K562 (cell line): ENCODE measurements around the gene BCL2L1. TPM values are rescaled to one million over a fixed set of nuclear protein-coding genes. Genes with fewer than 3 reads are reported as not detected.

Experiments
- ATAC-seq: fragments of 200-7000 bp; cut with Tn5 transposase; 3 replicates; pipeline ENCODE4 v1.9.1; 2020; ENCODE audit warnings: moderate library complexity
- BruUV-seq: library from RNA; stranded (reverse); fragments of 400-500 nt; replicated peaks from 2 replicates; lab custom pipeline; 2021; lab: Mats Ljungman, UMichigan
- CTCF ChIA-PET: fragments of 300-600 bp; formaldehyde crosslinking; extraction: SDS; loops from one replicate; lab custom pipeline; 2021; ENCODE audit warnings: low intra/inter-chr PET ratio; lab: Yijun Ruan, JAX
- POLR2A ChIA-PET: fragments of 300-600, 350-650 bp; sonication (Branson Sonifier 250); formaldehyde crosslinking; extraction: SDS; loops from one replicate; lab custom pipeline; 2021; ENCODE audit warnings: antibody characterized with exemption, inconsistent platforms; lab: Yijun Ruan, JAX
- DNase-seq, 4 experiments: peaks; one replicate each; pipeline versions ENCODE4 v3.0.0 to v3.0.0-alpha.2; 2011 to 2018; ENCODE audit warnings: low spot score in 3 of 4, mixed read lengths in 3 of 4; ENCODE audit errors: extremely low read depth in 1 of 4
- FAIRE-seq: peaks from 2 replicates; lab custom pipeline; 2011; peaks lifted over from hg19 to GRCh38; lab: Jason Lieb, UNC
- H2AFZ ChIP-seq: 2 replicates; pipeline ENCODE4 v1.6.0; 2011; ENCODE audit warnings: low read depth, low read length, control low read depth, inconsistent platforms
- H3K27ac ChIP-seq: fragments of 200-600 bp; 3 replicates; pipeline ENCODE4 v1.8.0; 2011; ENCODE audit warnings: low read depth, mild to moderate bottlenecking, control low read depth, inconsistent platforms, low read length, moderate library complexity, mixed read lengths; ENCODE audit errors: extremely low read depth
- H3K27me3 ChIP-seq, 2 experiments: fragments of 300-600 bp in 1 of 2; 2 replicates in 1 of 2; 3 replicates in 1 of 2; pipeline versions ENCODE4 v1.6.0 to v1.8.0; 2011; ENCODE audit warnings: inconsistent platforms in 2 of 2, low read length in 2 of 2, mild to moderate bottlenecking in 1 of 2, mixed read lengths in 1 of 2, moderate library complexity in 1 of 2; ENCODE audit not compliant: control insufficient read depth in 2 of 2, insufficient read depth in 2 of 2
- H3K36me3 ChIP-seq: fragments of 300-600 bp; 3 replicates; pipeline ENCODE4 v1.8.0; 2011; ENCODE audit warnings: mild to moderate bottlenecking, low read length, inconsistent platforms; ENCODE audit not compliant: control insufficient read depth, insufficient read depth
- H3K4me1 ChIP-seq, 2 experiments: fragments of 200-600 bp in 1 of 2; replicated peaks in 1 of 2; 2 replicates in 1 of 2; 3 replicates in 1 of 2; pipeline versions ENCODE4 v1.5.1 to v1.8.0; 2011; ENCODE audit warnings: inconsistent platforms in 2 of 2, low read length in 2 of 2, mild to moderate bottlenecking in 1 of 2, mixed read lengths in 1 of 2, moderate library complexity in 1 of 2; ENCODE audit not compliant: control insufficient read depth in 2 of 2, insufficient read depth in 2 of 2
- H3K4me2 ChIP-seq: 2 replicates; pipeline ENCODE4 v1.6.1; 2011; ENCODE audit warnings: low read length, control low read depth, inconsistent platforms, mixed read lengths; ENCODE audit not compliant: insufficient read depth
- H3K4me3 ChIP-seq: fragments of 200-600 bp; sonication (generic), shearing (Covaris generic); 2 replicates; pipeline ENCODE4 v1.5.1; 2016; ENCODE audit warnings: control low read depth, inconsistent platforms
- H3K79me2 ChIP-seq: fragments of 200-600 bp; 3 replicates; pipeline ENCODE4 v1.8.0; 2011; ENCODE audit warnings: low read length, inconsistent platforms; ENCODE audit not compliant: control insufficient read depth, insufficient read depth
- H3K9ac ChIP-seq, 2 experiments: 2 replicates each; pipeline versions ENCODE4 v1.6.0 to v1.6.1; 2011; ENCODE audit warnings: low read depth in 2 of 2, low read length in 2 of 2, control low read depth in 1 of 2, inconsistent platforms in 1 of 2, mild to moderate bottlenecking in 1 of 2, mixed read lengths in 1 of 2; ENCODE audit not compliant: insufficient read depth in 1 of 2
- H3K9me1 ChIP-seq: one replicate; pipeline ENCODE4 v1.6.0; 2011; ENCODE audit warnings: inconsistent platforms, mild to moderate bottlenecking, low read length, moderate library complexity; ENCODE audit not compliant: control insufficient read depth, insufficient read depth
- H3K9me3 ChIP-seq: replicated peaks from 2 replicates; pipeline ENCODE4 v1.5.1; 2011; ENCODE audit warnings: low read depth, low read length, inconsistent platforms; ENCODE audit not compliant: control insufficient read depth, insufficient read depth
- H4K20me1 ChIP-seq: replicated peaks from 2 replicates; pipeline ENCODE4 v1.6.1; 2011; ENCODE audit warnings: low read length, inconsistent platforms, mixed read lengths; ENCODE audit not compliant: control insufficient read depth, insufficient read depth
- ARID2 ChIP-seq: fragments of 450-650 bp; IDR thresholded peaks from 2 replicates; pipeline ENCODE4 v1.6.1; 2017; ENCODE audit warnings: antibody characterized with exemption, mild to moderate bottlenecking
- CREM ChIP-seq: IDR thresholded peaks from 2 replicates; pipeline ENCODE4 v1.6.1; 2014; ENCODE audit warnings: antibody characterized with exemption, low read depth
- IRF1 ChIP-seq: sonication (generic); formaldehyde crosslinking; IDR thresholded peaks from 2 replicates; pipeline ENCODE4 v1.8.0; 2022; ENCODE audit warnings: missing genetic modification reagents, mild to moderate bottlenecking, borderline replicate concordance
- KDM1A ChIP-seq, 2 experiments: fragments of 450-650 bp; IDR thresholded peaks; 2 replicates each; pipeline ENCODE4 v1.6.1; 2016; ENCODE audit warnings: mild to moderate bottlenecking in 2 of 2
- MEIS2 ChIP-seq: fragments of 450-650 bp; IDR thresholded peaks from 2 replicates; pipeline ENCODE4 v1.6.1; 2014; ENCODE audit warnings: mild to moderate bottlenecking; ENCODE audit not compliant: partially characterized antibody
- NBN ChIP-seq: fragments of 450-650 bp; IDR thresholded peaks from 2 replicates; pipeline ENCODE4 v1.6.1; 2016; ENCODE audit warnings: low read depth, mild to moderate bottlenecking
- NUFIP1 ChIP-seq: fragments of 450-650 bp; IDR thresholded peaks from 2 replicates; pipeline ENCODE4 v1.6.1; 2018; ENCODE audit not compliant: partially characterized antibody
- PATZ1 ChIP-seq: fragments of 250-450 bp; sonication (Bioruptor Pico); IDR thresholded peaks from 2 replicates; pipeline ENCODE4 v1.5.0; 2020; ENCODE audit warnings: mild to moderate bottlenecking, borderline replicate concordance
- PHF21A ChIP-seq: fragments of 450-650 bp; IDR thresholded peaks from 2 replicates; pipeline ENCODE4 v1.6.1; 2017; ENCODE audit warnings: low read depth, borderline replicate concordance
- POLR2B ChIP-seq: fragments of 450-650 bp; IDR thresholded peaks from 2 replicates; pipeline ENCODE4 v1.6.1; 2018; ENCODE audit warnings: low read depth; ENCODE audit not compliant: partially characterized antibody
- RBFOX2 ChIP-seq: fragments of 200-400 bp; formaldehyde crosslinking; IDR thresholded peaks from 2 replicates; pipeline ENCODE4 v1.6.1; 2017; ENCODE audit warnings: low read depth, mild to moderate bottlenecking, low read length, moderate library complexity
- SMARCC2 ChIP-seq: fragments of 450-650 bp; IDR thresholded peaks from 2 replicates; pipeline ENCODE4 v1.6.1; 2017; ENCODE audit warnings: antibody characterized with exemption, moderate library complexity, mild to moderate bottlenecking, low read depth
- SOX6 ChIP-seq: fragments of 450-650 bp; IDR thresholded peaks from 2 replicates; pipeline ENCODE4 v1.6.1; 2014; ENCODE audit warnings: mild to moderate bottlenecking
- ZFP1 ChIP-seq: fragments of 450-650 bp; formaldehyde crosslinking; IDR thresholded peaks from 2 replicates; pipeline ENCODE4 v1.4.0; 2020; ENCODE audit warnings: mild to moderate bottlenecking, mixed read lengths
- ZNF133 ChIP-seq: fragments of 250-450 bp; sonication (Bioruptor Pico); IDR thresholded peaks from 2 replicates; pipeline ENCODE4 v1.4.0; 2020; ENCODE audit warnings: mild to moderate bottlenecking
- ZNF212 ChIP-seq: fragments of 450-650 bp; formaldehyde crosslinking; IDR thresholded peaks from 2 replicates; pipeline ENCODE4 v1.4.0; 2020; ENCODE audit warnings: mild to moderate bottlenecking
- ZNF316 ChIP-seq: fragments of 450-650 bp; IDR thresholded peaks from 2 replicates; pipeline ENCODE4 v1.6.1; 2016
- ZNF384 ChIP-seq: IDR thresholded peaks from 2 replicates; pipeline ENCODE4 v1.6.1; 2012; ENCODE audit warnings: low read depth, low read length, improper control_type of control experiment
- ZNF561 ChIP-seq: fragments of 450-650 bp; formaldehyde crosslinking; conservative IDR thresholded peaks from 2 replicates; pipeline ENCODE4 v1.4.0; 2020; ENCODE audit warnings: mild to moderate bottlenecking, moderate library complexity
- ZNF75A ChIP-seq: fragments of 450-650 bp; formaldehyde crosslinking; IDR thresholded peaks from 2 replicates; pipeline ENCODE4 v1.4.0; 2020; ENCODE audit warnings: mild to moderate bottlenecking
- in situ Hi-C: fragments of 300-500 bp; cut with MboI; formaldehyde crosslinking; loops from 4 replicates; pipeline ENCODE4 v1.15.0; 2018; ENCODE audit warnings: inconsistent platforms, mixed read lengths
- intact Hi-C: fragments of 100-400 bp; cut with micrococcal nuclease; formaldehyde crosslinking; loops from 2 replicates; pipeline ENCODE4 v1.14.2; 2022
- polyA plus RNA-seq, 8 experiments: library from polyadenylated mRNA; depleted of rRNA in 4 of 8; stranded (reverse) in 5 of 8; unstranded in 3 of 8; fragments of >200 nt; fragmentation: Nextera tagmentation in 2 of 8; fragmentation: Illumina TruSeq in 1 of 8; extraction: Ambion mirVana in 2 of 8; extraction: Trizol in 1 of 8; gene quantifications; 2 replicates each; pipeline versions ENCODE4 v1.2.1 to v1.2.3, GENCODE V29; 2011 to 2014; ENCODE audit warnings: inconsistent platforms in 1 of 8, missing spikeins in 1 of 8
- total RNA-seq, 7 experiments: library from RNA; depleted of rRNA in 6 of 7; stranded (reverse); fragments of >200 nt in 6 of 7; fragmentation: Illumina TruSeq in 2 of 7; extraction: Trizol in 2 of 7; gene quantifications; 2 replicates each; pipeline versions ENCODE4 v1.2.1 to v1.2.3, GENCODE V29; 2011 to 2021; ENCODE audit warnings: low replicate concordance in 1 of 7

BCL2L1 gene
- total and polyA plus RNA-seq, 9 of the 15 experiments (the other 6 are each of a cell fraction or from before 2014, with no cell fraction given) = 3.3 to 182 (median 120) TPM

GRCh38 chr20:31712112-31712553, 10.5 kb downstream of the BCL2L1 start (continued):
- TF ChIP-seq SOX6 = peak; percentile 33; the same call in 1 of the 2 replicates
- TF ChIP-seq KDM1A (IDR thresholded peaks at IDR 0.05) = peak; percentile 35 to 59; a peak in 2 of 4 replicates
- TF ChIP-seq ZNF133 (CRISPR knock-in tag) = no peak
- no peak for TF ChIP-seq PATZ1
- peak; percentile 85 for TF ChIP-seq ZFP1 (CRISPR knock-in tag)
- TF ChIP-seq PHF21A = peak; percentile 50; the same call in 1 of the 2 replicates
- peak; percentile 46; the same call in 1 of the 2 replicates for TF ChIP-seq CREM
- TF ChIP-seq, all 486 proteins: peak for 10

- H4K20me1 ChIP-seq = peaks cover 33% of the 10 kb centered on the region
- peak overlapping the region; percentile 79 for H3K4me2 ChIP-seq
- ChIA-PET CTCF (no interaction called here), POLR2A (interaction anchor here (0.6 to 1.7 kb wide), 7 partner anchors 9 to 126 kb away, joined by 3 to 7 read pairs (median 4); partner anchors contain the start of gene BCL2L1)
- in situ Hi-C loops (no loop called here), intact Hi-C loops (no loop called here)
- DNase-seq = no peak
- H3K9me3 ChIP-seq = no peaks in the 10 kb centered on the region; the same call in 1 of the 2 replicates
- peak overlapping the region in 1 of 2 experiments; percentile 51; a peak in 2 of 4 replicates for H3K9ac ChIP-seq
- H2AFZ ChIP-seq = no peak overlapping the region
- no peaks in the 10 kb centered on the region for H3K27me3 ChIP-seq
- no peak for FAIRE-seq
- ATAC-seq = no peak
- H3K79me2 ChIP-seq = peaks cover 97% of the 10 kb centered on the region
- peaks cover 47 to 83% of the 10 kb centered on the region in 2 experiments for H3K4me1 ChIP-seq
- H3K9me1 ChIP-seq = peaks cover 3% of the 10 kb centered on the region
- peak overlapping the region; percentile 44 for H3K27ac ChIP-seq
- H3K4me3 ChIP-seq = no peak overlapping the region
- no TSS peak for BruUV-seq
- H3K36me3 ChIP-seq = peaks cover 91% of the 10 kb centered on the region
- no peak for TF ChIP-seq SMARCC2
- TF ChIP-seq ZNF561 (CRISPR knock-in tag) = 0 out of 2 replicates have a peak, but pooled peaks have one; percentile 6
- no peak for TF ChIP-seq NBN
- peak; percentile 10 for TF ChIP-seq POLR2B
- TF ChIP-seq RBFOX2 = peak; percentile 37; the same call in 1 of the 2 replicates
- no peak for TF ChIP-seq IRF1 (CRISPR knock-in tag)
- no peak for TF ChIP-seq NUFIP1
- no peak for TF ChIP-seq MEIS2
- TF ChIP-seq ZNF316 = peak; percentile 61
- TF ChIP-seq ARID2 = no peak
- no peak for TF ChIP-seq ZNF384
- no peak for TF ChIP-seq ZNF75A (CRISPR knock-in tag)
- TF ChIP-seq ZNF212 = no peak
Observed at GRCh38 chr20:31711179-31712111, 11.2 kb downstream of the BCL2L1 start.
